HG02588 (cell line): ENCODE measurements around the gene GBA2.

Experiments
- ATAC-seq: cut with Tn5 transposase; IDR thresholded peaks from one replicate; pipeline ENCODE4 v1.9.1; 2021; ENCODE audit warnings: mild to moderate bottlenecking, moderate library complexity; ENCODE audit not compliant: unreplicated experiment

Gene GBA2

GRCh38 chr9:35740243-35740642 lies 8.8 kb downstream of the GBA2 start:
- no peak for ATAC-seq

DNA sequence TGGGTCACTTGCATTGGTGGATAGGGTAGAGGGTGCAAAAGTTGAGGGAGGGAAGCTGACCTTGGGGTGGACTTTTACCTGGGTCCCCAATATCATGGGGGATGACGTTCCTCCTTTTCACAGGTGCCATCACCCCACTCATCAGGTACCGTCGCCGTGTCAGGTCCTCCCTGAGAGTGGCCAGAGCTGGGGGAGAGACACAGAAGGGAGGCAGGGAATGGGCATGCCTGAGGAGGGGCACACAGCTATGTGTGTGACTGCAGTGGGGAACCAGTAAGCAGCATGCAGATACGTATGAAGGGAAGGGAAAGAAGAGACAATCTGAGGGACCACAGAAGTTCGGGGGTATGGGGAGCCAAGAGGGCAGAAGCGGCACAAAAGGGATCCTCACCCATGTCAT lies 10.1 kb downstream of the GBA2 start:
- no peak for ATAC-seq

- no peak for ATAC-seq
Measured at GRCh38 chr9:35738186-35738585, 10.8 kb downstream of the GBA2 start.

DNA sequence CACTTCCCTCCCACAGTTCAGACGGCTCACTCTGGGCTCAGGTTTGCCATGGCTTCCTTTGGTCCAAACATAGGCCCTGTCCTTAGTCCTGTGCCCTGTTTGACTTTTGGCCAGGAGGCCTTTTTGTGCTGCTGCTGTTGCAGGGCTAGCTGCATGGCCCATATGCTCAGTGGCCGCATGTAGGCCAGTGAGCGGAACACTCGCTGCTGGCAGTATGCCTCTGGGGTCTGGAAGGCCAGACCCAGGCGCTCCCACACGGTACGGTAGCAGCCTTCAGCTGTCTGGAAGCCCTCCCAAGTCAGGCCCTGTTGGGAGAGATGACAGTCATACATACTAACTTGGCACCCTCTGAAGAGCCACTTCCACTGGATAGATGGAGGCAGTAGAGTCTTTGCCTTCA lies 11.9 kb downstream of the GBA2 start:
- no peak for ATAC-seq

GRCh38 chr9:35736201-35736633 lies 12.8 kb downstream of the GBA2 start:
- no peak for ATAC-seq

- no peak for ATAC-seq
Measured at GRCh38 chr9:35734096-35734495, 14.9 kb downstream of the GBA2 start.

DNA sequence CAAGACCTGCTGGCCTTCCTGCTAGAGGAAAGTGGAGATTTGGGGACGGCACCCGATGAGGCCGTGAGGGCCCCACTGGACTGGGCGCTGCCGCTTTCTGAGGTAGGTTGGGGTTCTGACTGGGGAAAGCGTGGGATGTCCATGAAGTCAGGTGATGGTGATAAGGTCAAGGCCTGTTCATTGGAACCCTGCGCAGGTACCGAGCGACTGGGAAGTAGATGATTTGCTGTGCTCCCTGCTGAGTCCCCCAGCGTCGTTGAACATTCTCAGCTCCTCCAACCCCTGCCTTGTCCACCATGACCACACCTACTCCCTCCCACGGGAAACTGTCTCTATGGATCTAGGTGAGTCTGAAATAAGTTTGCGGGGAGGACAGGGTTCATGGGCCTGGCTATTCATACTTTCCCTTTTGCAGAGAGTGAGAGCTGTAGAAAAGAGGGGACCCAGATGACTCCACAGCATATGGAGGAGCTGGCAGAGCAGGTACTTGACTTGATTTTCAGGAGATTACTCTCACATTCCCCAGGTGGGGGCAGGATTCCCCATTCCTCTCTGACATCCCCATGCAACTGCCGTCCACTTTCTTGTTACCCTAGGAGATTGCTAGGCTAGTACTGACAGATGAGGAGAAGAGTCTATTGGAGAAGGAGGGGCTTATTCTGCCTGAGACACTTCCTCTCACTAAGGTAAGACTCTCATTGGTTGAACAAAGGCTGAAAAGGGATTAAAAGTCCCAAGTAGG lies 16.1 kb downstream of the GBA2 start:
- peak; percentile 4 for ATAC-seq

DNA sequence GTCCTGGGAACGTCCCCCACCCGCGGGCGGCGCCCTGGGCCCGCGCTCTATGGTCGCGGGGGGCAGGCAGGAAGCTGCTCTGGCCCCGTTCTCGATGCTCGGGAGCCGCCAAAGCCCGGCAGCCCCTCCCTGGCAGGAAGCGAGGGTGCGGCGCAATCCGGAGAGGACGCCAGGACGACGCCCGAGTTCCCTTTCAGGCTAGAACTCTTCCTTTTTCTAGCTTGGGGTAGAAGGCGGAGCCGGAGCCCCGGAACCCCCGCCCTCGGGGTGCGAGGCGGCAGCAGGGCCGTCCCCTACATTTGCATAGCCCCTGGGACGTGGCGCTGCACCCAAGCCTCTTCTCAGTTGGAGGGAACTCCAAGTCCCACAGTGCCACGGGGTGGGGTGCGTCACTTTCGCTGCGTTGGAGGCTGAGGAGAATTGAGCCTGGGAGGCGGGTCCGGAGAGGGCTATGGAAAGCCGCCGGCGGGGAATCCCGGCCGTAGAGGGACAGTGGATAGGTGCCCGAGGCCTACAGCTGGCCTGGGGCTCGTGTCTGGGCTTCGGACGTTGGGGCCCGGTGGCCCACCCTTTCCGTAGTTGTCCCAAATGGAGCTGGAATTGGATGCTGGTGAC lies 16.7 kb downstream of the GBA2 start, which contains the start of the genes CREB3 and TLN1:
TSS of gene CREB3 (plus strand) at position 482 of the 615 bp plus-strand sequence. CDS start at position 589, 107 bp downstream.
TSS of gene TLN1 (minus strand) at position 11 of the 615 bp plus-strand sequence. CDS start 6,501 bp downstream, outside the sequence.
- peak; percentile 73 for ATAC-seq

DNA sequence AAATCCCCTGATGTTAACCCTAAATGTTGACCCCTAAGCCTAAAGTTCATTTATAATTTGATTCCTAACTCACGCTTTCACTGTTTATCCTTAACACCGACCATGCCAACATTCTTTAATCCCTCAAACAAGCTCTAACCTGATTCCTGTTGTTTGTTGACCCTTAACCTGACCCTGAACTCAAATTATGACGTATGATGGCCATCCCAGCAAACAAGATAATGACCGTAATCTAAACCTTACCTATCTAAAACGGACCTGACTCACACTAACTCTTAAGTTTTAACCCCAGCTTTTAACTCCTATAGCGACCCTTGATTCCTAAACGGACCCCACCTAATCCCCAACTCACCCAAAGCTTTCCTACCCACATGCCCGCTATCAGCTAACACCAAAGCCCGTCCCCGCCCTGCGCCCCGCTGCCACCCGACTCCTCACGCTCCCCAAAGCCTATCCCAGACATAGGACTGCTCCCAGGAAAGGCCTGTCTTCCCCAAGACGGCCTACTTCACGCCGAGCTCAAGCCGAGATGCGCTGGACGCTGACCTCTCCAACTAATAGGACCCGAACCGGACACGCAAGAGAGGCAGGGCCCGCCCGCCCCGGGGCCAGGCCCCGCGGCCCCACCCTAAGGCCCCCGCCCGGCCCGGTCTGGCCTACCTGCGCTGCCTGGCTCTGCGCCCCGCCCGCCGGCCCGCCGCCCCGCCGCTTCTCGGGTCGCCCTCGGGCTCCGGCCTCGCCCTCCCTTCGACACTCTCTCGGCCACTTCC lies 17.4 kb downstream of the GBA2 start:
- ATAC-seq = no peak

GRCh38 chr9:35730486-35730854 lies 18.6 kb downstream of the GBA2 start:
- no peak for ATAC-seq

- no peak for ATAC-seq
Measured at GRCh38 chr9:35729700-35730485, 19.1 kb downstream of the GBA2 start.

- no peak for ATAC-seq
Measured at GRCh38 chr9:35729101-35729500, 19.9 kb downstream of the GBA2 start.

- ATAC-seq = no peak
Measured at GRCh38 chr9:35728041-35728971, 20.7 kb downstream of the GBA2 start.

DNA sequence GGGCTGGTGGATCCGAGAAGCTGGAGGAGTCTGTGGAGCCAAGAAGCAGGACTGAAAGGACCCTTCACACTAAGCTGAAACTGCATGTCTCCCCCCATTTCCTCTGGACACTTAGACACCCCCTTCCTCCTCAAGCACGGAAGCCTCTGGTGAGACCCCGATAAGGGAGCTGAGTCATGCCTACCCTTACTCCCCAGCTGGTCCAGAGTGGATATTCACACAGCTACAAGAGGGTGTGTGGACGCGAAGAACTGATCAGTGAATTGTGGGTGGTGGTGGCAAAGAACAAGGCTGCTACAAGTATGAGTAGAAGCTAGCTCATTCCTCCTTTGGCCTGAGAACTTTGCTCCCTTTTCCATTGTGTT lies 21.4 kb downstream of the GBA2 start:
- ATAC-seq = no peak

GRCh38 chr9:35726931-35727330 lies 22.1 kb downstream of the GBA2 start:
- no peak for ATAC-seq

DNA sequence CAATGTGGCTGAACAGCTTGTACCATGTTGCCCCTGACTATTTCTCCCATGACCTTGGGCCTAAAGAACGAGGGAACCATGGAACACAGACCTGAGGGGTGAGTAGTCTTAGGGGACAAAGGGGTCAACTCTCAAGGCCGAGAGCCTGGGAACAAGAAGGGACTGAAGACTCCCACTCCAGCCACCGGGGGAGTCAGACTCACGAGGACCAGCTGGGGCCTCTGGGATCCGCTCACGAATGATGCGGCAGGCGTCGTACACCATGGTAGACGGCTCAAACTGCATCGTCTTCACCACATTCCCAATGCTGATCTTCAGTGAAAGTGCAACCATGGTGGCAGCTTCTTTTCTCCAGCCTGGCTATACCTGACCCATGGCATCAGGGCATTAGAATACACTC lies 23.7 kb downstream of the GBA2 start:
- ATAC-seq = no peak

GRCh38 chr9:35723908-35724307 lies 25.1 kb downstream of the GBA2 start:
- no peak for ATAC-seq

DNA sequence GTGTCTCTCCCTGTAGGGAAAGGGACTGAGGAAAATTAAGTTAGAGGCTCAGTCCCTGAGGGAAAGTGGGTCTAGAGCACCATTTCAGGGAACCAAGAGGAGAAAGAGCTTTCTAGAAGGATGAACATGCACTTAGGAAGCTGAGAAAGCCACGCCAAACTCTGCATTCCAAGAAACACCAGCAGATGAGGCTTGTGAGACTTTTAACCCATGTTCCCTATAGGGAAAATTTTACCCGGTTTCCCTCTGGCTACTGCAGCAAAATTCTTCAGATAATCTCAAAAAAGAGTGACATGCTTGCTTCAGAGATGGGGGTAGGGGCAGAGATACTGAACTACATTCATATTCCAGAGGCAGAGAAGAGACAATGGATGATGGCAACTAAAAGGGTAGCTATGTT lies 25.6 kb downstream of the GBA2 start:
- ATAC-seq = no peak

DNA sequence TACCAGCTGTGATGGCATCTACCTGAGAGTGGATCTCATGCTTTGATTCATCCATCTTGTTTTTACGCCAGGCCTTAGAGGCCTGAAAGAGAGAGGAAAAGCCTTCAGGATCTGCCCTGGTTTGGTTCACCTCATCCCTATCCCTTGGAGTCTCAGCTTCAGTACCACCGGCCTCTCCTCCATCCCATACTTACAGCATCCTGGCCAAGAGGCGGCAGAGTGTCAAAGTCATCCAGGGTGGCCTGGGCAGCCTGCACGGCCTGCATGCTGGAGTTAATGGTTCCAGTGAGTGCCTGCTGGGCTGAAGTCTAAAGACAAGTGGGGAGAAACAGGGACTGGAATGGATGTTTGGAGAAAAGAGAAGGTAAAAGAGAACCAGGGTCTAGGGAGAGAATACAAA lies 29.5 kb downstream of the GBA2 start:
- ATAC-seq = no peak
